ENCODE measurements around the gene IL1RAPL2. TPM values are rescaled to one million over a fixed set of nuclear protein-coding genes. Genes with fewer than 3 reads are reported as not detected.

IL1RAPL2 gene
- total and polyA plus RNA-seq, 10 of the 15 experiments (the other 5 are each of a cell fraction or from before 2014, with no cell fraction given), result 0.19 TPM; not detected in 9

- no peak for TF ChIP-seq E2F8 (IDR thresholded peaks at IDR 0.05; ENCODE audit: low read depth, partially characterized antibody)
- no peak for TF ChIP-seq CBFB (IDR thresholded peaks at IDR 0.05; ENCODE audit: low read depth)
- no peak for TF ChIP-seq ATF7 (IDR thresholded peaks at IDR 0.05; ENCODE audit: low read depth)
- TF ChIP-seq TCF7 (IDR thresholded peaks at IDR 0.05; ENCODE audit: borderline replicate concordance), result no peak
These were observed 485.4 kb downstream of the IL1RAPL2 start (continued) for GRCh38 chrX:105051364-105051763.

GRCh38 chrX:105052926-105053325, 486.9 kb downstream of the IL1RAPL2 start:
- CTCF ChIA-PET, result no interaction called here
- RAD21 ChIA-PET (ENCODE audit: unreplicated experiment), result no interaction called here
- no peak overlapping the region for H3K4me3 ChIP-seq
- no peak for ATAC-seq
- no peak for FAIRE-seq
- no peaks in the 10 kb centered on the region for H4K20me1 ChIP-seq (ENCODE audit: control insufficient read depth, insufficient read depth)
- H3K4me2 ChIP-seq (ENCODE audit: control insufficient read depth, insufficient read depth), result no peak overlapping the region
- H3K9ac ChIP-seq (ENCODE audit: control insufficient read depth, insufficient read depth, low read length), result no peak overlapping the region
- in situ Hi-C loops (cut with MboI) (no loop called here), intact Hi-C loops (cut with micrococcal nuclease; ENCODE audit: unreplicated experiment) (no loop called here)
- POLR2A ChIA-PET, result no interaction called here
- no TSS peak for BruUV-seq (replicated peaks)
- TF ChIP-seq JUNB (IDR thresholded peaks at IDR 0.05), result no peak
- TF ChIP-seq DPF2 (IDR thresholded peaks at IDR 0.05), result no peak
- no peak for TF ChIP-seq ZNF592 (IDR thresholded peaks at IDR 0.05)
- no peak for TF ChIP-seq CHD4 (IDR thresholded peaks at IDR 0.05)
- TF ChIP-seq YBX1 (IDR thresholded peaks at IDR 0.05), result no peak
- no peak for TF ChIP-seq FOS (IDR thresholded peaks at IDR 0.05; ENCODE audit: borderline replicate concordance, extremely low read depth, insufficient read length)
- no peak for TF ChIP-seq ZBTB4 (CRISPR knock-in tag; IDR thresholded peaks at IDR 0.05)
- no peak for TF ChIP-seq NFIC (IDR thresholded peaks at IDR 0.05; ENCODE audit: low read depth, low read length)
- no peak for TF ChIP-seq SRF (IDR thresholded peaks at IDR 0.05; ENCODE audit: low read depth in 2 of 2, low read length in 2 of 2)
- whole genome bisulfite sequencing (ENCODE audit: insufficient coverage, insufficient replicate concordance, low lambda C conversion rate, missing lambda C conversion rate), result 22% methylated on average over 2 of the region's 2 CpGs
- H2AFZ ChIP-seq (ENCODE audit: control insufficient read depth, low read depth, low read length), result no peak overlapping the region
- H3K36me3 ChIP-seq (ENCODE audit: control insufficient read depth in 2 of 2, insufficient read depth in 2 of 2, low read length in 1 of 2), result no peaks in the 10 kb centered on the region
- SMC1A ChIA-PET (ENCODE audit: uncharacterized antibody, unreplicated experiment), result no interaction called here
- H3K79me2 ChIP-seq (ENCODE audit: control insufficient read depth, insufficient read depth, low read length), result no peaks in the 10 kb centered on the region
- H3K9me3 ChIP-seq (replicated peaks; ENCODE audit: control insufficient read depth, insufficient read depth, low read length), result no peaks in the 10 kb centered on the region
- no peak overlapping the region for H3K27ac ChIP-seq (ENCODE audit: control insufficient read depth, insufficient read depth)
- DNase-seq (ENCODE audit: low read depth, low spot score), result no peak
- no peaks in the 10 kb centered on the region for H3K4me1 ChIP-seq (ENCODE audit: control insufficient read depth, insufficient read depth, low read length)
- no peaks in the 10 kb centered on the region for H3K27me3 ChIP-seq (replicated peaks in 1 of 2; ENCODE audit: control insufficient read depth in 2 of 2, insufficient read depth in 2 of 2, low read length in 1 of 2)
